Right cardiac atrium (tissue), 5 donors: ENCODE data around the gene KIZ. TPM values are rescaled to one million over a fixed set of nuclear protein-coding genes. Genes with fewer than 3 reads are reported as not detected.

Experiments
- ATAC-seq, 2 donors: fragments of 200-7000 bp; cut with Tn5 transposase; one replicate each; pipeline versions ENCODE4 v1.8.0 to v1.9.1; 2020; ENCODE audit warnings: moderate library complexity in 2 of 2, mild to moderate bottlenecking in 1 of 2
- DNase-seq, 3 donors: peaks; one replicate each; pipeline ENCODE4 v3.0.0-alpha.2; 2020
- H3K27ac ChIP-seq: one replicate; pipeline ENCODE4 v1.5.1; 2013; ENCODE audit warnings: mild to moderate bottlenecking, low read length, control low read depth, moderate library complexity
- H3K27me3 ChIP-seq: one replicate; pipeline ENCODE4 v1.6.1; 2013; ENCODE audit not compliant: control insufficient read depth, insufficient read depth
- H3K4me1 ChIP-seq: one replicate; pipeline ENCODE4 v1.6.1; 2013; ENCODE audit warnings: low read length; ENCODE audit not compliant: control insufficient read depth, insufficient read depth
- H3K4me3 ChIP-seq: one replicate; pipeline ENCODE4 v1.5.1; 2013; ENCODE audit warnings: low read length, control low read depth
- H3K9me3 ChIP-seq: one replicate; pipeline ENCODE4 v1.6.1; 2013; ENCODE audit warnings: low read length; ENCODE audit not compliant: control insufficient read depth
- WGBS: extraction: QIAGEN DNeasy Blood & Tissue Kit; methylation state at CpG from one replicate; pipeline ENCODE4 v1.1.7; 2013; 5-methylcytosine and 5-hydroxymethylcytosine counted together
- intact Hi-C, 4 donors: fragments of 100-400 bp; cut with DNase I; formaldehyde crosslinking; loops; one replicate each; pipeline versions ENCODE4 v1.11.0 to v1.14.0; 2022 to 2023
- polyA plus RNA-seq: library from polyadenylated mRNA; stranded (reverse); fragments of 200-250 nt; gene quantifications from one replicate; pipeline ENCODE4 v1.2.3, GENCODE V29; 2013
- total RNA-seq, 4 donors: library from RNA; stranded (reverse); fragmentation: NEBNext Ultra II Directional; extraction: Animal tissue kit (Norgen Biotek cat#: 25700); gene quantifications; one replicate each; pipeline ENCODE4 v1.2.1, GENCODE V29; 2021
- donor health status: healthy with polysubstance abuse.
- donor health status: DM: no; HTN: yes; CAD: no.
- donor health status: DM: no; HTN: no; CAD: no.
- donor health status: DM: no; HTN: yes; CAD: no; lungs with severe emphysema.
- donor health status: DM: yes; HTN: yes; CAD: no.

KIZ gene
- total and polyA plus RNA-seq, 5 donors, result 16.1 to 37.7 (median 18.3) TPM

- Histone ChIP-seq H3K27me3 (no peaks in the 10 kb centered on the region), H3K27ac (no peak overlapping the region), H3K4me1 (no peaks in the 10 kb centered on the region), H3K4me3 (no peak overlapping the region), H3K9me3 (no peaks in the 10 kb centered on the region)
- ATAC-seq (no peak), DNase-seq (no peak)
- WGBS, result 33% methylated on average over 5 of the region's 5 CpGs
- intact Hi-C loops, result no loop called here
Measured at GRCh38 chr20:21294755-21295154, 168.9 kb downstream of the KIZ start.

Other genes with a start within 250 kb of the KIZ start
- gene LINC00237, start 19.7 kb upstream of the KIZ start, total RNA-seq, result not detected
- not detected for gene LINC00237, start 19.7 kb upstream of the KIZ start, polyA plus RNA-seq
- gene XRN2, start 177.2 kb downstream of the KIZ start, total RNA-seq, result 10 to 100 TPM; 32.0 to 34.7 (median 33.8) TPM
- 13.2 TPM for gene XRN2, start 177.2 kb downstream of the KIZ start, polyA plus RNA-seq